Activated CD4-positive, alpha-beta T cell treated with anti-CD3 and anti-CD28 coated beads, Interleukin-2, Interleukin-6, amounts not matched to agents 100 ng/mL and 50 ng/mL, durations not matched to agents 16 hours and 8 hours (primary cell): ENCODE results near the gene ADAD2.
A peak's percentile ranks its signal among the peaks of the same experiment; 100 is the strongest.

Experiments used
- DNase-seq: peaks from one replicate; pipeline ENCODE4 v3.0.0-alpha.2; 2020

Gene ADAD2

DNA sequence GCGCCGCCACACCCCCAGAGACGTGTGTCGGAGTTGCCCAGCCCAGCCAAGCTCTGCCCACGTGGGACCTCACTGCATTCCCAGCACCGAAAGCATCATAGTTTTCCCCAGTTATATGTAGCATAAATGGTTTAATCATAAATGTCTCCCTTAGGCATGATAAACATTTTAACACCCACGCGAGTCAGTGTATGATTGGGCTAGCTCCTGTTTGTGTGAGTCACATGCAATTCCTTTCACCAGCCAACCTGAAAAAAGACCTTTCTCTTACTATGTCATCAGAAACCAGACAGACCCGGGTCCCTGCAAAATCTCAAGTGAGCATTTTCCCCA, 13.2 kb upstream of the ADAD2 start:
- DNase-seq: no peak

GRCh38 chr16:84178146-84178765, 12.7 kb upstream of the ADAD2 start:
- no peak for DNase-seq

GRCh38 chr16:84178892-84179611, 11.9 kb upstream of the ADAD2 start:
- DNase-seq: no peak

- DNase-seq: no peak
These were observed 11.2 kb upstream of the ADAD2 start for GRCh38 chr16:84179612-84180320.

DNA sequence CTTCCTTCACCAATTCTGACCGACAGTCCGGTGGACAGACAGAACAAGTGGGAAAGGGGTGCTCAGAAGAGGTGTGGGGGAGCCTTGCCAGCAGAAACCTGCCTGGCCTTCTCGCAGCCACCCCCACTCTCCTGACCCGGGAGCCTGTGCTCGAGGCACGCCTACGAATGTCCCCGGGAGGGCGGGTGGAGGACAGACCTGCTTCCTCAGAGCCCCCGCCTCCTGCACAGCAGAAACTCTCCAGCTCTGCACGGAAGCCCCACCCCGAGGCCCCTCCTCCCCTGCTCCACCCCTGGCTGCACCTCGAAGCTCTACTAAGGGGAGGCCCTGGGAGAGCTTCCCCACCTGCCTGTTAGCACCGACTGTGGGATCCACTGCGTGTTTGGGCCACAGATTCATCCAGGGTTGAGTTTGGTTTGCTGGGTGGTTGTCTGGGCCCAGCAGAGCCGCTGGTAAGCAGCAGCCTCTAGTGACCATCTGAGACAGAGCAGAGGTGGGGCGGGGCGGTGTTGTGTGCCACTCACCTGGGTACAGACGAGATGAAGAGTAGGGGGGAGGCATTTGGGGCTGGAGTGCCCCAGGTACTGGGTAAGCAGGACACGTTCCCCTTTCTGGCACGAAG, 10.3 kb upstream of the ADAD2 start:
- DNase-seq: no peak

DNA sequence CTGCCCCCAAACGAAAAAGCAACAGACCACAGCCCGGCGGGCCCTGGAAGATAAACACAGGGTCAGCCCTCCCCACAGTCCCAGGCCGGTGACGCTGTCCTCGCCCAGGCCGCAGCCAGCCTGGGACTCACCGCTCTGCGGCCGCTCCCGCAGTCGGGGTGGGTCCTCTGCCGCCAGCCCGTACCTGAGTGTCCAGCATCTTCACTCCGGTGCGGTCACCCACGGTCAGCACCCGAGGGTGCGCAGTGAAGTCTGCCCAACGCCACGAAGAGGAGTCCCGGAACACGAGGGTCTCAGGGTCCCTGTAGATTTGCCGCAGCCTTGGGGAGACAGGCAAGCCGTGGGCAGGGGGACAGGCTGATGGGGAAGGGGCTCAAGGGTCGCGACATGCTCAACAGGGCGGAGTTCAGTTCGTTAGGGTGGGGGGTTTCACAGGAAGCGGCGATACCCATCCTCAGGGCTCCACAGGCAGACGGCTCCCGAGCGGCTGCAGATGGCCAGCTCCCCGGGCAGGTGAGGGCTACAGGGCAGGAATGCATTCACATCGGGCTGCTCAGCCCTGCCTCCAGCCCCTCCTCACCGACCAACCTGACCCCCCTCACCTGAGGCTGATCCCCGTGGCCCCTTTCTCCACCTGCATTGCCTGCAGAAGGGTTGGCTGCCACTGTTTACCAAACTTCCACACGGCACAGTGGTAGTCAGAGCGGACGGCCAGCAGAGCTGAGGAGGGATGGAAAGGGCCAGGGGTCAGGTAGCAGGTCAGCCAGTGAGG, 9.6 kb upstream of the ADAD2 start:
- no peak for DNase-seq

- DNase-seq: no peak
These were observed 8.9 kb upstream of the ADAD2 start for GRCh38 chr16:84182104-84182503.

DNA sequence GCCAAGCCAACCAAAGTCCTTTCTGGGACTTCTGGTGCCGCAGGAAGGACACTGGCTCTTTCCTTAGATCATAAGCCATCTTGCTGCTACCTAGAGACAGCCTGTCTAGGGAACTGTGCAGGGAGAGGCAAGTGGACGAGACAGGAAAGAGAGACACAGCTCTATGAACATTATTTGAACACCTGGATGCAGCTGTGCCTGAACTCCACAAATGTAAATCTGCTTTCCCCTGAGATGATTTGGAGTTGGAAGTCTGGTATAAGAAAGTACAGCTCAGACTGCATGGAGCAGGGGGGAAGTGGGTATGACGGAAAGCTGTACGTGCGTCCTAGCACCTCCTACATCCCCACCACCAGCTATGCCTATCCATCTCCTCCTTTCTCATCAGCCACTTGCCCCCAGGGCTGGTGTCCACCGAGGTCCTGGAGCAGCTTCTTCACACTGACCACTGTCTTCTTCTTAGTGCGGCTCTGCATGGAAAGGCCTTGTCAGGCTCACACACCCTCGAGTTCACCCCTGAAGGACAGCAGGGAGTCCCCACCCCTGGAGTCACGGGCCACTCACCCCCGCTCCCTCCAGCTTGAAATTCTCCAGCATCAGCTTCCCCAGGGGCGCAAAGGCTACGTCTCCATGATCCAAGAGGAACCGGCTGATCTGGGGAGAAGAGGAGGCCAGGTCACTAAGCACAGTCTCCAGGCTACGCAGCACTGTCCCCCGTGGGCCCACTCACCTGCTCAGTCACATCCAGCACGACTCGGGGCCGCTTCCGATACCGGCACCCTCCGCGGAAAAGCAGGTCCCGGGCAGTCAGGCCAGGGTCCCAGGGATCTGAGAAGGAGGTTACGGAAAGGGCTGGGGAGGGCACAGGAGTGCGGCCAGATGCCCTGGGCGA, 8.0 kb upstream of the ADAD2 start:
- DNase-seq: no peak

GRCh38 chr16:84183572-84183875, 7.4 kb upstream of the ADAD2 start:
- DNase-seq: no peak

DNA sequence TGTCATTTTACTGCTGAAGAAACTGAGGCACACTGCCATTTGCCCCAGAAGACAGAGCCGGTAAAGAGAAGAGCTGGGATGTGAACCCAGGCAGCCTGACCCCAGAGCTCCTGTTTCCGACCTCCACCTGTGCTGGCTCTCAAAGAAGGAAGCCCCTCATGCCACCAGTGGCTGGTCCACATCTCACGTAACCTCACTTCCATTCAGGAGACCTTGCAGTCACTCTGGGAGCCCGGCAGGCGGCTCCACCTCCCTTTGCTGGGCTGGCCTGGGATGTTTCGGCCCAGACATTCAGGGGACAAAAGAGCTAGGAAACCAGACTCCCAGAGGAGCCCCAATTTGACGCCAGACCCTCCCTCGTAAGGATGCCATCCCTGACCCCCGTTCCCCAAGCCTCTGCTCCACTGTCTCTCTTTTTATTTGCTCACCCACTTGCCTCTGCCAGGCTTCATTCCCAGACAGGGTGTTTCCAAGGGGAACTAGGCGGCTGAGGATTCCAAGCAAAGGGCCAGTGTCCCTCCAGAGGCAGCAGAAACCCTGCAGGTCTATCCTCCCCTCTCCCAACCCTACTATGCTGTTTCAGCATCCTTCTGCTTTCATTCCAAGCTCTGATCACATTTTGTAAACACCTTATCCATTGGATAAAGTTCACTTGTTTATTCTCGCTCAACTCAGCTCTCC, 6.9 kb upstream of the ADAD2 start:
- DNase-seq: no peak

DNA sequence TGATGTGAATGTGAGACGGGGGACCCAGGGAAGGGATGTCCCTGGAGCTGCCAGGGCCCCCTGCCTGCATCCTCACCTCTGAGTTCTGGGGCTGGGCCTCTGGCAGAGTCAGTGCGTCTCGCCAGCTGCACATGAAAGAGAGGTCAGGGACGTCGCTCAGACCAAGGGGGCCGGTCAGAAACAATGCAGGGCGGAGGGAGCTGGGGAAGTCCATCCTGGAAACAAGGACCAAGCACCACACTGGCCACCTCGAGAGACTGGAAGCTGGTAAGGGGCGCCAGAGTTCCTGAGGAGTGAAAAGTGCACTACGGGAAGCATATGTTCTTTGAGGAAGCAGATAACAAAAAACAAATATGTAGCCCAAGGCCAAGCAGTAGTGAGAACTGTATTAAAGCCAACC, 6.2 kb upstream of the ADAD2 start:
- DNase-seq: no peak

- DNase-seq: peak; percentile 95
These were observed 4.1 kb upstream of the ADAD2 start, which contains the start of gene TAF1C for GRCh38 chr16:84186685-84187437. Gene TAF1C, minus strand, starts transcription at chr16:84187057. Its CDS starts 2,069 bp downstream, at chr16:84184988.

GRCh38 chr16:84191466-84191865, 509 bp downstream of the ADAD2 start:
- no peak for DNase-seq

GRCh38 chr16:84193480-84193879, 2.5 kb downstream of the ADAD2 start:
- peak; percentile 13 for DNase-seq

DNA sequence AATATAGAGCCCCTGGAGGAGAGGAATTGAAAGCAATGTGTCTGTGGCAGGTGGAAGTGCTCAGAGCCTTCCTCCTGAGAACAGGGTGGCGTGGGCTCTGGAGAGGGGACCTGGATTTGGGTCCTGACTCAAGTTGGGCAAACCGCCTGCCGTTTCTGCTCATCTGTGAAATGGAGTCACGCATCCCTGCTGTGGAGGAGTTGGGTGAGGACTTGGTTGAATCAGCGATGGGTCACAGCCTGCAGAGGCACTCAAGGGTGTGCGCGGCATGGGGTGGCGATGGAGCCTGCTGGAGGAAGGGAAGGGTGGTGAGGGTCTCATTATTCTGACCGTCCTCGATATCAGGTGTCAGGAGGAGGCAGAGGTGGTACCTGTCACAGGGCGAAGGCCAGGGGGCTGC, 3.1 kb downstream of the ADAD2 start:
- no peak for DNase-seq

DNA sequence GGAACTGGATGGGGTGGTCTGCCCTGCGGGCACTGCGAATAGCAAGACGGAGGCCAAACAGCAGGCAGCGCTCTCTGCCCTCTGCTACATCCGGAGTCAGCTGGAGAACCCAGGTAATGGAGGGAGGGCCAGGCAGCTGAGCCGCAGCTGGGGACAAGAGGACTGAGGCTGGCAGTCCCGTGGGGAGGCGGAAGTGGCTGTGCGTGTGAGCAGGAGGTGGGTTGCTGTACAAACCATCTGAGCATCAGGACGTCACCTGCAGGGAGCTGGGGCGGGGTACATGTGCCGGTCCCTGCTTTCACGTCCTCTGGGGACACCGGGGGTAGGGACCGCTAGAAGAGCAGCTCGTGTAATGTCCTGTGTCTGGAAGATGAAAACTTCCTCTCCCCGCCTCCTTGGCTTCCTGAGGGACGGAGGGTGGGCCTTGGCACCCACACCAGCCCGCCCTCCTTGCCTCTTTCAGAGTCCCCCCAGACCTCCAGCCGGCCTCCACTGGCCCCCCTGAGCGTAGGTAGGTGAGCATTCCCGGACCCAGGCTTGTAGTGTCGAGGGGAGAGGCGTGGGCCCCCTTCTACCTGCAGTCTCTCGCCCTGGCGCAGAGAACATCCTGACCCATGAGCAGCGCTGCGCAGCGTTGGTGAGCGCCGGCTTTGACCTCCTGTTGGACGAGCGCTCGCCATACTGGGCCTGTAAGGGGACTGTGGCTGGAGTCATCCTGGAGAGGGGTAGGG, 3.7 kb downstream of the ADAD2 start:
- peak; percentile 12 for DNase-seq

GRCh38 chr16:84195201-84196093, 4.5 kb downstream of the ADAD2 start:
- DNase-seq: no peak

DNA sequence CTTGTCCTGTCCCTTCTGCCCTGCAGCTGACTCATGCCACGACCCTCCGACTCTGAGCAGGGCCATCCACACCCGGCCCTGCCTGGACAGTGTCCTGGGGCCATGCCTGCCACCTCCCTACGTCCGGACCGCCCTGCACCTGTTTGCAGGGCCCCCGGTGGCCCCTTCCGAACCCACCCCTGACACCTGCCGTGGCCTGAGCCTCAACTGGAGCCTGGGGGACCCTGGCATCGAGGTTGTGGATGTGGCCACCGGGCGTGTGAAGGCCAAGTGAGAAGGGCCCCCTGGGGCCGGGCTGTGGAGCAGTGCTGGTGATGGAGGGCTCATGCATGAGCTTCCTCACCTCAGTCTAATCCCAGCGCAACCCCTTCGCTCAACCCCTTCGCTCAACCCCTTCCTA, 5.1 kb downstream of the ADAD2 start:
- DNase-seq: no peak
